Measurements from ENCODE around the gene FEM1B.
A peak's percentile ranks its signal among the peaks of the same experiment; 100 is the strongest.
"Not testable (repeated sequence)": the region's sequence is repeated elsewhere in the genome, so short reads cannot be mapped to it uniquely, and the experiment has no call there.

FEM1B gene

GRCh38 chr15:68277603-68278344 lies at the start of gene FEM1B:
Gene FEM1B (plus strand): TSS chr15:68277745. CDS start chr15:68278418, 673 bp downstream.
- DNase-seq: peak; percentile 90

GRCh38 chr15:68228143-68228970 lies 49.2 kb upstream of the FEM1B start:
- no peak for DNase-seq

GRCh38 chr15:68228971-68229385 lies 48.6 kb upstream of the FEM1B start:
- DNase-seq: no peak

- peak; percentile 72 for DNase-seq
Observed at GRCh38 chr15:68229386-68230156, 48.0 kb upstream of the FEM1B start, which contains the start of gene CLN6. Gene CLN6 (minus strand): TSS chr15:68229728. CDS start chr15:68229584, 144 bp downstream.

GRCh38 chr15:68230157-68231100 lies 47.1 kb upstream of the FEM1B start:
- DNase-seq: no peak

- DNase-seq: no peak
Observed at GRCh38 chr15:68231102-68231818, 46.3 kb upstream of the FEM1B start.

GRCh38 chr15:68232449-68232848 lies 45.1 kb upstream of the FEM1B start:
- no peak for DNase-seq

GRCh38 chr15:68232937-68233336 lies 44.6 kb upstream of the FEM1B start:
- DNase-seq: no peak

- no peak for DNase-seq
Observed at GRCh38 chr15:68234060-68234459, 43.5 kb upstream of the FEM1B start.

- DNase-seq: not testable (repeated sequence)
Observed at GRCh38 chr15:68234520-68234919, 43.0 kb upstream of the FEM1B start.

- DNase-seq: no peak
Observed at GRCh38 chr15:68235022-68235421, 42.5 kb upstream of the FEM1B start.

- DNase-seq: no peak
Observed at GRCh38 chr15:68239025-68239424, 38.5 kb upstream of the FEM1B start.

- no peak for DNase-seq
Observed at GRCh38 chr15:68241088-68241935, 36.2 kb upstream of the FEM1B start.

- no peak for DNase-seq
Observed at GRCh38 chr15:68244235-68244634, 33.3 kb upstream of the FEM1B start.

- DNase-seq: no peak
Observed at GRCh38 chr15:68249058-68249713, 28.4 kb upstream of the FEM1B start.

GRCh38 chr15:68252925-68253534 lies 24.5 kb upstream of the FEM1B start:
- peak; percentile 33 for DNase-seq

- DNase-seq: no peak
Observed at GRCh38 chr15:68256675-68257450, 20.7 kb upstream of the FEM1B start.

GRCh38 chr15:68258692-68259091 lies 18.9 kb upstream of the FEM1B start:
- DNase-seq: no peak

Data from KG1 (cell line).